NCI-H146 (cell line): ENCODE data around the gene LUZP1.

Experiments
- DNase-seq: peaks from one replicate; lab custom pipeline; 2025; lab: John Stamatoyannopoulos, UW

Gene LUZP1

DNA sequence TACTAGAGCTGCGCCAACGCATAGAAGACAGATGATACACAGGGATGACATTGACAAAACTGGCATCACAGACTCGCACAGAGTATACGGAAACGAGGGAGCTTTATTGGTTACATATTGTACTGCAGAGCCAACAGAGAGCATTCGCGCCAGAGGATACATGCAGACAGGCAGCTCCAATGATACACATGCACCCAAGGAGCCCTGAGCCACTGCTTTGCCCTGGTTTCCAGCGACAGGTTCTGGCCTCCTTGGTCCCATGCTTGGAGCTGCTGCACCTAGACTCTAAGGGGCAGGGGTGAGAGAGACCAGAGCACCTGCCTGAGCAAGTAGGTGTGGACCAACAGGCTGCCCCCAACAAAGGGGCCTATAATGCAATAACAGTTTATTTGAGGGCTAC is 83.8 kb downstream of the LUZP1 start:
- DNase-seq = no peak

DNA sequence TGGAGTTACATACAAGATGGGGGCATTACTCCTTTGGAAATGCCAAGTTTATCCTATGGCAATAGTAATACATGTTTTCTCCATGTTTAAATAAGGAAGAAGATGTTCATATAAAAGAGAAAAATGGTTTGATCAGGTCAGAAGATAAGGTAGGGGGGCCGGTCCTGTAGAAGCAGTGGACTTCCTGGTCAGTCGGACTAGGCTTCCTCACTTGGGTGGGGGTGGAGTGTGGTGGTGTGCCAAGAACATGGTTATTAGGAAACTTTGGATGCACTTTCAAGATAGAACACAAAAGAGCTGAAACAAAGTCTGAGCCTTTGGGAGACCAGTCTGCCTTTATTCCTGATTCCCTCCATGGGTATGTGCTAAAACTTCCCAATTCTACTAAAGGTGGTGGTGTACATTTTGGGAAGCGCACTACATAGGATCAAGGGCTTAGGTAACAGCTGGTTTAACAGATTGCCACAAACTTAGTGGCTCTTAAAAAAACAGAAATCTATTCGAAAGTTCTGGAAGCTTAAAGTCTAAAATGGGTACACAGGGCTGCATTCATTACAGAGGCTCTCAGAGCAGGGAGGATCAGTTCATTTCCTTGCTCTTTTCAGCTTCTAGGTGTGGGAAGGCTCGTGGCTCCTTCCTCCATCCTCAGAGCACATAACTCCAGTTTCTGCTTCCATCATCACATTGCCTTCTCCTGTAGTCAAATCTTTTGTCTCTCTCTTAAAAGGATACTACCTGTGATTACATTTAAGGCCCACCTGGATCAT is 84.8 kb downstream of the LUZP1 start:
- DNase-seq = no peak

DNA sequence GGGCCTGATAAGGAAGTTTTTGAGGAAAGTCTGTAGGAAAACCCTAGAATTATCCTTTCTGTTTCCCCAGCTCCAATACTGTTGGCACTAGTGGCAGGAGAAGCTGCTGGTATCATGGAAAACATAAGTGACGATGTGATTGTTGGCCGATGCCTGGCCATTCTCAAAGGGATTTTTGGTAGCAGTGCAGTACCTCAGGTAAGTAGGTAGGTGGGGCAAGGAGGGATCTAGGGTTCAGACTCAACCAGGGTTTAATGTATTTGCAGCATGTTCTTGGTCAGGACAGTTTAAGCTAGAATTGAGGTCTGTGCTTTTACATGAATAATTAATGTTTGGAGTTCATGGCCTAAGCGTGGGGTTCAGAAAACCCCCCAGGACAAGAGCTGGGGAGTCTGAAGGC is 87.3 kb downstream of the LUZP1 start:
- DNase-seq = no peak

DNA sequence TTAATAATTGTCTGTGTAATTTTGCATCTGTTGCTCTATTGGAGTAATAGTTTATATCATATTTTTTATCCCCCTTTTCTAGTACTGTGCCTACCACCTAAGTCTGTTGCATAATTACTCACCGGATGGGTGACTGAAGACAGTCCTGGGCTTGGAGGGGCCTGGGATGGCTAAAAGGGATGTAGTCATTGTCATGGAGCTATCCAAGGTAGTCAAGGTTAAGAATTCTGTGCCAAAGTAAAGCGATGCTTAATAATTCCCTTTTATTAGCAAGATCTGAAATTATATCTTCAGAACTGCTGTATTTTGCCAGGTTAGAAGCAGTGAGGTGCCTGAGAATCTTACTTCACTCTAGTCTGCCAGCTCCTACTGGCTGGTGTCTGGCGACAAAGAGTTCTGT is 87.8 kb downstream of the LUZP1 start:
- no peak for DNase-seq

DNA sequence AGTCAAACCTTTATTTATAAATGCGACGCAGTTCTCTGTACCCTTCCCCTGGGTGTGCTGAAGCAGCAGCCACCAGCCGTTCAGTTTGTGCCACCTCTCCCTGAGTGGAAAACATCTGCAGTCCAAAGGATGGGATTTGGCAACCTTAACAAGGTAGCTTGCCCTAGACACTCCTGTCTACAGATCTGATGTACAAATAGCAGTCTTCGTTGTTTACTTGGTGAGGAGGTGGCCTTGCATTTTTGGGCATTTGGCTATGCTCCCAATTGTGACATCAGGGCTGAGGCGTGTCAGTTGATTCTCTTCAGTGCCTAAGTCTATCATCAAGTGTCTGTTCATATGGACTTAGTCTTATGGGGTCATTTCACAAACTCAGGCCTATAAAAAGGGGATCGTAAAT is 89.6 kb downstream of the LUZP1 start:
- DNase-seq = no peak

DNA sequence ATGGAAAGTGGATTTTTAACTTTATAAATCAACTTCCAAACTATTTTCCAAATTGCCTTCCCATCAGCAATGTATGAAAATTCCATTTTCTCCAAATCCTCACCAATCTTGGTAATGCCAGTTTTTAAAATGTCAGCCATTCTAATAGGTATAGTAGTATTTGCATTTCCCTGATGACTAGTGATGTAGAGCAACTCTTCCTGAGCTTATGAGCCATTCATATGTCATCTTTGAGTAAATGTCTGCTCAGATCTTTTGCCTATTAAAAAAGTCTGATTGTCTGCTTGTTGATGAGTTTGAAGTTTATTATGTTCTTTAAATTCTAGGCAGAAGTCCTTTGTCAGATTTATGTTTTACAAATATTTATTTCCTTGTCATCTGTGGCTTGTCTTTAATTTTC is 94.6 kb downstream of the LUZP1 start:
- DNase-seq = no peak

DNA sequence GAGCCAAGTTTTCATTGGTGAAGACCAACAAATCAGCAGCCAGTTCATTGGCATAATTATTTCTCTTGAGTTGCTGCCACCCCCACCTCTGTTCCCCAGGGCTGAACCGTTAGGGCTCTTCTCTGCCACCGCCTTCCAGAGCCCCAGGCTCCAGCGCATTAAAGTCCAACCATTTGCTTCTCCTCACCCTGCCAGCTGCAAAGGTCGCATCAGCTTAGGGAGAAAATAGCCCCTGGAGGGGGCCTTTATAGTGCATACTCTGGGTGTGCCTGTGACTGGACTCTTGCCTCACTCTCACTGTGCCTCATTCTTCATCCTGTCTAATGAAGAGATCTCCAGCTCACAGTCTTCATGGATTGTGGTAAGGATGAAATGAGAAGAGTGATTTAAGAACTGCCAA is 99.0 kb downstream of the LUZP1 start:
- DNase-seq = no peak

DNA sequence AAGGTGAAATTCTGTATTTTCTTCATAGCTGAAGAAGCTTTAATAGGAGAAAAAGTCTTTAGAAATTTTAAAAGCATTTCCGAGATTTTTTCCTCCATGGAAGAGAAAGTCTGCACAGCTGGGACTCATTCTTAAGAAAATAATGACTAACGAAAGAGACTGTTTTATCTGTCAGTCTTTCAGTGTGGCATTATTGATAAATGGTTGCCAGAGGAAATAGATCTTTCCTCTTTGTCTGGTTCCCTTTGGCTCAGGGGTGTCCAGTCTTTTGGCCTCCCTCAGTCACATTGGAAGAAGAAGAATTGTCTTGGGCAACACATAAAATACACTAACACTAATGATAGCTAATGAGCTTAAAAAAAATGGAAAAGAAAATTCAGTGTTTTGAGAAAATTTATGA is 99.5 kb downstream of the LUZP1 start:
- no peak for DNase-seq

DNA sequence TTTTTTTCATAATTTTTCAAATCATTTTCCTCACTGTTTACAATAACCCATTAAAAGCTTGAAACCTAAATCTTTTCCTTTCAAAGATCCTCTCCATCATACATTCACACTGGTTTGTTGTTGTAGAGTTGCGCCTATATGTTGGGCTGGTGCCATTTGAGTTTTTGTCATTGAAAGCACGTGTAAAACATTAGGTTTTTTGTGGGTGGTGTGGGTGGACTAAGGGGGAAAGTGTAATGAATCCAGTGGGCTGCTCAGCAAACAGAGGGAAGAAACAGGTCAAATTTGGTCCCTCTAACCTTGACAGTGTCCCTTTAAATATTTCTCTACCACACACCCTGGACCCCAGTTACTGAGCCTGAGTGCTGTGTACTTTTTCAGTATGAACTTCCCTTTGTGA is 102.6 kb downstream of the LUZP1 start:
- DNase-seq = no peak

DNA sequence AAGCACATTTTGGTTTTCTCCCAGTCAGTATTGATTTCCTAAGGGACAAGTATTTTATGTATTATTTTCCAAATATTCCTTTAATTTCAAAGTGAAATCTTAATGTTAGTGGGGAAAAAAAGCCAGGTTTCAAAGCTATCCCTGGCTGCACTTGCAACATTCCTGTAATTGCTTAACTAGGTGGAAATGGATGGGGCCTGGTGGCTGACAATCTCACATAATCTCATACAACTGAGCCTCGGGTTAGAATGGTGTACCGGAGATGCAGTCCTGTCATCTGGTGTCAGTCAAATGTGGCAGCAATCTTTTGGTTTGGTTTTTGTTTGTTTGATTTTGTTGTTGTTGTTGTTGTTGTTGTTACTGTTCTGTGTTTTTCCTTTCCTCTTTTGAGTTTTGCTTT is 103.3 kb downstream of the LUZP1 start:
- DNase-seq = no peak

DNA sequence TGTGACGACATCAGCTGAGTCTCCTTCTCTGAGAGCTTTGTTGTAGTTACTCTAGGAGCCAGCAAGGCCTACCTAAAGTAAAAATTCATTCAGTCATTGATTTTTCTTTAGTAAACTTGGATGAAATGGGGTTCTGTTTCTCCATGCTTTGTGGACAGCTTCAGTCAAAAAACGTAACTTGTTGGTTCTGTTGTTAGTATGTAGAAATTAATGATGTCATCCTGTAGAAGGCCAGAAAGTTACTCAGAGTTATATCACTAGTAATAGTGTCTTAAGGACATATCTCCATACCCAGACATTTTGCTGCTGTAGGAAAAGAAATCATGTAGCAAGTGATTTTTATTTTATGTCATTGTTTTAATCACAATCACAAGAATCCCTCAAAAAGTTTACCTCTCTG is 106.4 kb downstream of the LUZP1 start:
- no peak for DNase-seq

DNA sequence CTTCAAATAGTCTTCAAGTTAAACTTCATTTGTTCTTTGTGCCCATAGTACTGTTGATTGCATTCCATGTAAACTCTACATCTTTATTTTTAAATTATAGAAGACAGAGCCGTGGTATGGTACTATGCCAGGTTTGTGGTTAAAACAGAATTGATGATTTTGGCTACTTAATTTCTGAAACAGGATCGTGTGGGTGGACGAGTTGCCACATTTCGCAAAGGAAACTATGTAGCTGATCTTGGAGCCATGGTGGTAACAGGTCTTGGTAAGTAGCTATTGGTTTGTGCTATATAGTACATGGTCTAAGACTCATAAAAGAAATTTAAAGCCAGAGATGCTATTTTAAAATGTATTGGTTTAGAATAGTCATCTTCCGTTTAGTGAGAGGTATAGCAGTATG is 111.4 kb downstream of the LUZP1 start:
- DNase-seq = no peak

DNA sequence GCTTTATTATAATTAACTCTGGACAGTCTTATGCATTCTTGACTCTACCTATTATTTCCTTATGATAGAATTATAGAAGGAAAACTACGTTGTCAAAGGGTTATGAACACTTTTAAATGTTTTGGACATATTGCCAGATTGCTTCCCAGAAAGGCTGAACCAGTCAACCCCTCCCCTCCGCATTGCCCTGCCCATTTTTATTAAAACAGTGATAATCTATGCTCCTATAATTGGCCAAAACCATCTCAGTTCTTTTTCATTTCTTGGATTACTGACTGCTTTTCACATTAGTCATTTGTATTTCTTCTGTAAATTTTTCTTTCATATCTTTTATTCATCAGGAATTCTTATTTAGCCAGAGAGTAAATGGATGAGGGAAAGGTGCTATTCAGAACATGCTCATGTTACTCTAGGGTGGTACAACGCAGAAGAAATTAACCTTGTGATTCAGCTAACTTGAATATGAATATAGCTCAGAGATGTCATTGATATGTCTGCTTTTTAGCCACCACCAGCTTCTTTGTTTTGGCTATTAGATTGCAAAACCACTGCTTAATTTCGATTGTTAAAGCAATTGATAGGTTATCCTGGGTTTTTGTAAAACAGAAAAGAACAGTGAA is 117.3 kb downstream of the LUZP1 start:
- no peak for DNase-seq

DNA sequence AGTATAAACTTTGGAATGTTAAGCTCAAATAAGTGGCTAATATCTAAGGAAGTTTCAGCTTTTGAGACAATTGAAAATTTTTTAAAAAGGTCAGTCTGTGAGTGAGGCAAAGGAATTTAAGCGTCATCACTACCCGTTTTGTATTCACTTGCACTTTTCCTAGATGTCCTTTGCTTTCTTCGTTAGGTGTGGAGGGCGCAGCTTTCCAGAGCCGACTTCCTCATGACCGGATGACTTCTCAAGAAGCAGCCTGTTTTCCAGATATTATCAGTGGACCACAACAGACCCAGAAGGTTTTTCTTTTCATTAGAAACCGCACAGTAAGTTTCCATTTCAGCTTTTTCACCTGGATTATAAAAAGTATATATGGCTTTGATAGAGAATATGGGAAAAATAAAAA is 118.5 kb downstream of the LUZP1 start:
- DNase-seq = no peak

DNA sequence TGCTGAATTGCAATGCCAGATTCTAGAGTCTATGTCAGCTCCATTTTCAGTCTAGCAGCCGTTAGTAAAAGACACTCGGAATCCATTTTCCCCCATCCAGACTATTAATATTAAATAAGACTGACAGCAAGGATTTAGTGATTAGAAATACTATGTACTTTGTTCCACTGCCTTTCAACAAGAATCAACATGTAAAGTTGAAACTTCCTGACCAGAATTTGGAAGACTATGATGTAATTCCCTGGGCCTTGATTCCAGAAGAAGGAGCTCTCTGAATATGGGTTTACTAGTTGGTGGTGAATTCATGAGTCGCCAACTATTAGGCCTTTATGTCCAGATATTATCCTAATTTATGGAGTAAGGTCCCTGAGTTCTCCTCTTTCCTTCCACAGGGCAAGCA is 124.6 kb downstream of the LUZP1 start:
- DNase-seq = no peak

DNA sequence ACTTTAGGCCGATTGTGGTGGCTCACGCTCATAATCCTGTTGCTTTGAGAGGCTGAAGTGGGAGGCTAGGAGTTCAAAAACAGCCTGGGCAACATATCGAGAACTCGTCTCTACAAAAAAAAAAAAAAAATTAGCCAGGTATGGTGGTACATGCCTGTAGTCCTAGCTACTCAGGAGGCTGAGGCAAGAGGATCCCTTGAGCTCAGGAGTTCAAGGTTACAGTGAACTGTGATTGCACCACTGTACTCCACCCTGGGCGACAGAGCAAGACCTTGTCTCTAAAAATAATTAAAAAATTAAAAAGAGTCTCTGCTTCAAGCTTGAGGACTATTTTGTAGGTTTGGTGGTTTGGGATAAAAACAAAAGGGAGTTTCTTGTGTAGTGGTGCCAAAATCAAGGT is 128.1 kb downstream of the LUZP1 start:
- DNase-seq = no peak

DNA sequence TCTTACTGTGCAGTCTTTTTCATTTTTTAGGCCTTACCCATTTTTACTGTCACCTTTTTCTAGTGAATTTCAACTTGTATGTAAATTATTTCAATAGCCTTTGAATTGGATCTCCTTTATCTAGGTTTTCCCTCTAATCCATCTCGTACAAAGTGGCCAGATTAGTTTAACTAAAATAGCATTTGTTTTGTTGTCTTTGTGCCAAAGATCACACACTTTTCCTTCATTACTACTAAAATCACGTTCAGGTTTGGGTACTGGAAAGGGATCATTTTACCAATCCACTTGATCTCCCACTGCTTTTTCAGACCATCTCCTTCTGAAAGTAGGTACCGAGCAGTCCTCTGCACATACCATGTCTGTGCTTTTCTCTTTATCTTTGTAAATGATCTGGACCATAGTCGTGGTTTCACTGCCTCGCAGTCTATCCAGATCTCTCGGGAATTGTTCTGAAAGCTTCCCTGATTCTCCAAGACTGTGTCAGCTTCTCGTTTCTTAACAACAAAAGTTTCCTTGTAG is 129.3 kb downstream of the LUZP1 start:
- DNase-seq = no peak

DNA sequence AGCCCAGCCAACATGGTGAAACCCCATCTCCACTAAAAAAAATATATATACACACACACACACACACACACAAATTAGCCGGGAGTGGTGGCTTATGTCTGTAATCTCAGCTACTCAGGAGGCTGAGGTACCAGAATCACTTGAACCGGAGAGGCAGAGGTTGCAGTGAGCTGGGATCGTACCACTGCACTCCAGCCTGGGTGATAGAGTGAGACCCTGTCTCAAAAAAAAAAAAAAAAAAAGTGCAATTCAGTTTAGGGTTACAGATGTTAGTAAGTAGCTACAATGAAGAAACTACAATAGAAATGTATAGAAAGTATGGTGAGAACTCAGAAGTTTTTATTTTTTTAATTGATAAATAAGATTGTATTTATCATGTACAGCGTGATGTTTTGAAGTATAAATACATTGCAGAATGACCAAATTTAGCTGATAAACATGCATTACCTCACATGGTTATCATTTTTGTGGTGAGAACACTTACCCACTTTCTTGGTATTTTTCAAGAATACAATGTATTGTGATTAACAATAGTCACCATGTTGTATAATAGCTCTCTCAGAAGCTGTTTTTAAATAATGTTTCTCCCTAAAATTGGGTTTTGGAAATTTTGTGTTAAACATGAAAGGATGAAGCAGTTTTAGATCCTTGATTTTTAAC is 131.4 kb downstream of the LUZP1 start:
- no peak for DNase-seq

DNA sequence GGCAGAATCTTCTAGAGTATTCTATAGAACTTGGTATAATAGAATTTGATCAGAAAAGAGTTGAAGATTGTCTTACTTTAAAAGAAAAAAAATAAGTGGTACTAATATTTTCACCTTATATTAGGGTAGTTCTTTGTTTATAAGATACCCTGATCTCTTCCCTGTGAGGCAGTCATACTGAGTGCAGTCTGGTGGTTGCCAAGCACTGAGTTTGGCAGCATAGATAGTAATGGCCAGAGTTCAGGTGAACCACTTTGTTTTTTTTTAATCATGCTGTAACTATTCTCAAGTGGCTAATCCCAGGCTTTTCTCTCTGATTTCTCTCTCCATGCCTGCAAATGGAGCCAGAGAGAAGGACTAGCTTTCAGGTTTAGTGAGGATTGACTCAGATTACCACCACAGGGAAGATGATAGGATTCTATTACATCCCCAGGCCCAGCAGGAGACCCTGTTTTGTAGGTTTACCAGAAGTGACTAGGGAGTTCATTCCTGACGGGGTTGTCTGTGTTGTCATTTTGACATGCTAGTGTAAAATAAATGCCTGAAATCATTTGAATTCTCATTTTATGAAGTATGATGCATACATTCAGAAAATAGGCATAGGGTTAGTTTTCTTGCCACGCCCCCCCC is 132.7 kb downstream of the LUZP1 start:
- peak; percentile 20 for DNase-seq
